Ovary (tissue), 9 donors: ENCODE data around the gene TRPM4. TPM values are rescaled to one million over a fixed set of nuclear protein-coding genes. Genes with fewer than 3 reads are reported as not detected.

ENCODE experiments used
- DNase-seq, 5 donors: peaks; one replicate each; pipeline ENCODE4 v3.0.0-alpha.2; 2019 to 2020
- H3K27ac ChIP-seq, 2 donors: fragments of 200-600 bp; one replicate each; pipeline versions ENCODE4 v1.5.1 to v1.8.0; 2019 to 2022
- H3K27me3 ChIP-seq: fragments of 200-600 bp; one replicate; pipeline ENCODE4 v1.8.0; 2022
- H3K36me3 ChIP-seq: fragments of 200-600 bp; sonication (generic); one replicate; pipeline ENCODE4 v1.5.1; 2019
- H3K4me1 ChIP-seq: one replicate; pipeline ENCODE4 v1.8.1; 2013; ENCODE audit warnings: mild to moderate bottlenecking, moderate library complexity; ENCODE audit not compliant: insufficient read depth
- H3K4me3 ChIP-seq: fragments of 200-600 bp; sonication (generic); one replicate; pipeline ENCODE4 v1.5.1; 2017
- H3K9me3 ChIP-seq, 2 donors: fragments of 200-600 bp in 1 of 2; sonication (generic) in 1 of 2; one replicate each; pipeline versions ENCODE4 v1.5.1 to v1.8.1; 2013 to 2019; ENCODE audit warnings: mild to moderate bottlenecking in 1 of 2, moderate library complexity in 1 of 2
- CTCF ChIP-seq, 3 donors: fragments of 450-650 bp in 2 of 3; fragments of 200-600 bp in 1 of 3; IDR thresholded peaks; one replicate each; pipeline versions ENCODE4 v1.5.1 to v1.8.0; 2016 to 2022; ENCODE audit warnings: antibody characterized with exemption in 3 of 3, mild to moderate bottlenecking in 1 of 3
- EP300 ChIP-seq: sonication (generic); formaldehyde crosslinking; IDR thresholded peaks from one replicate; pipeline ENCODE4 v1.6.1; 2017; ENCODE audit warnings: antibody characterized with exemption
- POLR2A ChIP-seq: fragments of 450-650 bp; IDR thresholded peaks from one replicate; pipeline ENCODE4 v1.6.1; 2017; ENCODE audit warnings: antibody characterized with exemption, mild to moderate bottlenecking, moderate library complexity
- WGBS, 3 donors: extraction: QIAGEN DNeasy Blood & Tissue Kit in 1 of 3; methylation state at CpG; one replicate each; pipeline versions ENCODE4 v1.1.5 to v1.1.7; 2013 to 2017; 5-methylcytosine and 5-hydroxymethylcytosine counted together
- intact Hi-C, 4 donors: fragments of 100-400 bp; cut with DNase I; formaldehyde crosslinking; loops; one replicate each; pipeline versions ENCODE4 v1.11.0 to v1.15.1; 2022 to 2023
- polyA plus RNA-seq, 2 donors: library from polyadenylated mRNA; stranded (reverse); fragments of 200-250 nt in 1 of 2; fragments of 350-450 nt in 1 of 2; fragmentation: Illumina TruSeq in 1 of 2; extraction: RNeasy Lipid Tissue Mini Kit (QIAGEN cat#74804) in 1 of 2; gene quantifications; one replicate each; pipeline ENCODE4 v1.2.3, GENCODE V29; 2013 to 2014
- total RNA-seq, 7 donors: library from RNA; depleted of rRNA in 2 of 7; stranded (reverse); fragments of >200 nt in 2 of 7; fragmentation: NEBNext Ultra II Directional in 3 of 7; extraction: Animal tissue kit (Norgen Biotek cat#: 25700) in 3 of 7; gene quantifications; one replicate each; pipeline versions ENCODE4 v1.1.0 to v1.2.4, GENCODE V29; 2016 to 2023
- donor health status: DM: no; HTN: no; CAD: no; lungs with moderate emphysema.
- donor health status: DM: no; HTN: no; CAD: no.
- donor health status: Bipolar disorder and iron deficiency.
- donor health status: DM: yes; HTN: yes; CAD: no.
- donor health status: DM: no; HTN: no; CAD: no.
- donor health status: DM: yes; HTN: yes; CAD: no.

Gene TRPM4
- total and polyA plus RNA-seq, 9 donors: 1.1 to 12.2 (median 5.1) TPM

DNA sequence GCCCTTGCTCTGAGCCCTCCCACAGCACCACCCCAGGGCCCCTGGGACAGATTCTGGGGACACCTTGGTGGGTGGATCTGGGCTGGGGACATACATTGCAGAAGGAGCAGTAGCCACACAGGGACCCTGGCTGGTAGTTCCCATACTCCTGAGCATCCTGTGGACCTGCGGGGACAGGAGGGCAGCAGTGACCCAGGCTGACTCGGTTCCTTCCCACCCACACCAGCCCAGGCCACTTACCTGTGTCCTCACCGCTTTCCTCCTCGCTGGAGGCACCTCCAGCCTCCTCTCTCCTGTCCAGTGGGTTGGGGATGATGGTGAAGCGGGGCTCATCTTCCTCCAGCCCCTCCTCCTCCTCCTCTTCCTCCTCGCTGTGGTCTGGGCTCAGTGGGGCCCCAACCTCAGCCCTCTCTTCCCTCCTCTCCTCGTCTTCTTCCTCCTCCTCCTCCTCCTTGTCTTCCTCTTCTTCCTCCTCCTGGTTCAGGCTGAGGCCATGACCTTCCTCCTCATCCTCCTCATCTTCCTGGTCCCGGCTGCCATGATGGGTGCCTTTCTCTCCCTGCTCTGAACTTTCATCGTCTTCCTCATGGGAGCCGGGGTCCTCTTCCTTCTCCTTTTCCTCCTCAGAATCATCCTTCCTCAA is 4.3 kb upstream of the TRPM4 start:
- DNase-seq: no peak
- H3K27me3 ChIP-seq: no peaks in the 10 kb centered on the region
- 88 to 91% (median 91%) methylated on average over 10 of the region's 10 CpGs for WGBS, 3 donors
- TF ChIP-seq EP300: no peak
- TF ChIP-seq CTCF (IDR thresholded peaks at IDR 0.05): no peak
- no peak for TF ChIP-seq POLR2A
- no peak overlapping the region for H3K4me3 ChIP-seq
- no peaks in the 10 kb centered on the region for H3K36me3 ChIP-seq
- intact Hi-C loops: no loop called here
- H3K27ac ChIP-seq: no peak overlapping the region
- H3K9me3 ChIP-seq: no peaks in the 10 kb centered on the region
- H3K4me1 ChIP-seq: peaks cover 6% of the 10 kb centered on the region

DNA sequence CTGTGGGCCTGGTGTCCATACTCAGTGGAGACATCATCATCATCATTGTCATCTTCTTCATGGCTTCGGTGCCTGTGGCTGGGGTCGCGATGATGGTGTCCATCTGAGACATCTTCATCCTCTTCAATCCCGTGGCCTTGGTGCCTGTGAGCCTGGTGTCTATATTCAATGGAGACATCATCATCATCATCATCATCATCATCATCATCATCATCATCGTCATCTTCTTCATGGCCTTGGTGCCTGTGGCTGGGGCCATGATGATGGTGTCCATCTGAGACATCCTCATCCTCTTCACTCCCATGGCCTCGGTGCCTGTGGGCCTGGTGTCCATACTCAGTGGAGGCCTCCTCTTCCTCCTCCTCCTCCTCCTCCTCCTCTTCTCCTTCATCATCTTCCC is 3.3 kb upstream of the TRPM4 start:
- Histone ChIP-seq H3K4me3 (no peak overlapping the region), H3K36me3 (no peaks in the 10 kb centered on the region), H3K27ac (no peak overlapping the region), H3K4me1 (peaks cover 3% of the 10 kb centered on the region), H3K9me3 (no peaks in the 10 kb centered on the region), H3K27me3 (no peaks in the 10 kb centered on the region)
- DNase-seq: no peak
- 92 to 95% (median 93%) methylated on average over 6 of the region's 6 CpGs for WGBS, 3 donors
- TF ChIP-seq CTCF (IDR thresholded peaks at IDR 0.05) (no peak), POLR2A (no peak), EP300 (no peak)
- intact Hi-C loops: no loop called here

DNA sequence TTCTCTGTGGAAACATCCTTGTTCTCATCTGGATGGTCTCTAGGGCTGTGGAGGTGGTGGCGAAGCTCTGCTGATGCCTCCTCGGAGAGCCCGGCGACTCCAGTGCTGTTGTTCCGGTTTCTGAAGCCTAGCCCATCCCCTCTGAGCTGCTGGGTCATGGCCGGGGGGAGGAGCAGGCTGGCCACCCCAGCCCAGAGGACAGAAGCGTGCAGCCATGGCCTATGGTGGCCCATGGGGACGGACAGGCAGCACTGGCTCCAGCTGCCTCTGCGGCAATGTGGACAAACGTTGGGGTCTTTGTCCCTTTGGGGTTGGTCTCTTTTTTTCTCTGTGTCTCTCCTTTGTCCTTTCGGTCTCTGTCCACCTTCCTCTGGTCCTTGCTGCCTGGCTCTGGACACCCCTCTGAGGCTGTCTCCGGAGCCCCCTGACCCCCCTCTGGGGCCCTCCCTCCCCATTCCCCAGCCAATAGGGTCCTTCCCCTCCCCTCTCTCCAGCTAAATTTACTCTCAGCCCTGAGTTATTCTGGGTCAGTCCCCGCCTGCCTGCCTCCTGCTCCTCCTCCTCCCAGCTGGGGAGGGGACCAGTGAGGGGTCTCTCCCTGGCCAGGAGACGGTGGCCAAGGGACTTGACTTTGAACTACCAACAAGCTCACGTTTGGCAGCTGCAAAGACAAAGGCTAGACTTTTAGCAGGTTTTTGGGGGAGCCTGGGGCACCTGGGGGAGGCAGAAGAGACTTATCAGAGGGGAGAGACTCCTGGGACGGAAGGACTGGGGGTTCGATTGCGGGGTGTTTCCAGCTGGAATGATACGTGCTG is 2.4 kb upstream of the TRPM4 start, which contains the start of gene HRC:
Gene HRC (minus strand): TSS at position 392 of the 815 bp plus-strand sequence. CDS start 159 bp downstream, at position 233.
- intact Hi-C loops: no loop called here
- H3K36me3 ChIP-seq: no peaks in the 10 kb centered on the region
- WGBS, 3 donors: 26 to 33% (median 33%) methylated on average over 15 to 19 of the region's 19 CpGs
- H3K9me3 ChIP-seq: no peaks in the 10 kb centered on the region
- no peak for TF ChIP-seq EP300
- no peak within 1 kb of the TSS for H3K4me3 ChIP-seq
- no peak for DNase-seq
- H3K27ac ChIP-seq: peak within 1 kb of the TSS in 1 of 2 donors; percentile 20
- peaks cover 3% of the 10 kb centered on the region for H3K4me1 ChIP-seq
- no peaks in the 10 kb centered on the region for H3K27me3 ChIP-seq

DNA sequence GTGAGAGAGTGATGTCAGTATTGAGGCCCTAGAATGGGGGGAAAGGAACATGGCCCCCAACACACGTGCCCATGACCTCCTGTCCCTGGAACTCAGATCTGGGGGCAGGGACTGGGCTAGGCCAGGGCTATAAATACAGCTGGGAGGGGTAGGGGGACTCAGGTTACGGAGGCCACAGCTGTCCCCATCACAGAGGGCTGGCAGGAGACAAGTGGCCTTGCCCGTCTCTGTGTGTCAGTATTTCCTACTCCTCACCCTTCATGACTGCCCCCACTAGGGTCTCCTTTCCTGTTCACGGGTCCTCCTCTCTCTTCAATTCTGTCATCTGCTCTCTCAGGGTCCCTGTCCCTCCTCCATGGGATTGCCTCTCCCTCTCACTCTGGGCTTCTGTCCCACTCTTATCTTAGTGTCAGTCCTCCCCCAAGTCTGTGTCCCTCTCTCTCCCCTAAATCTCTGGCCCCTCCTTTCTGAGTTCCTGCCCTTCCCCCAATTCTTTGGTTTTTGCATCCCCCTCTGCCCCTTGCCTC is 1.7 kb upstream of the TRPM4 start:
- Histone ChIP-seq H3K36me3 (no peaks in the 10 kb centered on the region), H3K27me3 (no peaks in the 10 kb centered on the region), H3K4me3 (no peak overlapping the region), H3K4me1 (peaks cover 3% of the 10 kb centered on the region), H3K9me3 (no peaks in the 10 kb centered on the region), H3K27ac (peak overlapping the region in 1 of 2 donors; percentile 20)
- no peak for TF ChIP-seq EP300
- WGBS, 3 donors: 30 to 40% (median 37%) methylated on average over 4 of the region's 4 CpGs
- DNase-seq: no peak
- intact Hi-C loops: no loop called here

DNA sequence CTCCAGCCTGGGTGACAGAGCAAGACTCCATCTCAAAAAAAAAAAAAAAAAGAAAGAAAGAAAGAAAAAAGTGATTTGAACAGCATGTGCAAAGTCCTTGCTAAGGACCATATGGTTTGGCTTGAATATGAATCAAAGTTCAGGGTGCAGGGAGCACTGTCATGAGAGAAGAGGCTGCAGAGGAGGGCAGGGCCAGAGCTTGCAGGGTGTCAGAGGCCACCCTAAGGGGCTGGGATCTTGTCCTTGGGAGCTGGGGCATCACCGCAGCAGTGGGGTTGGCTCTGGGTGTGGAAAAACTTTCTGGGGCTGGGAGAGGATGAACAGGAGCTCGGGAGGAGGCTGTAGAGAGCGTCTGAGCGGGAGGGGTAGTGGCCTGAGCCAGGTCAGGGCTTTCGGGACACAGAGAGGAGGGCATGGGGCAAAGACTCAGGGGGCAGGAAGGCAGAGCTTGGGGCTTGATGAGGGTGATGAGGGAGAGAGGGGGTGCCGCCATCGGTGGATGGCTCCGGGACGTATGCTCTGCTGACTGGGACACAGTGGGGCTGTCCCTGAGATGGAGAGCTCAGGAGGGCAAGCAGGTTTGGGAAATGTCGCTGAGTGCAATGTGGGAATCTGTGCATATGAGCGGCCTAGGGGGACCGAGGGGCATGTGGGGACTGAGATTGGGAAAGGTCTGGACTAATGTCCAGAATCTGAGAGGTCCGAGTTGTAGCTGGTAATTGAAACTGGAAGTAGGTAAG is 3.0 kb downstream of the TRPM4 start:
- Histone ChIP-seq H3K27ac (no peak overlapping the region), H3K27me3 (no peaks in the 10 kb centered on the region), H3K36me3 (no peaks in the 10 kb centered on the region), H3K4me1 (peaks cover 3% of the 10 kb centered on the region), H3K9me3 (no peaks in the 10 kb centered on the region), H3K4me3 (no peak overlapping the region)
- TF ChIP-seq CTCF (IDR thresholded peaks at IDR 0.05) (no peak), EP300 (no peak), POLR2A (no peak)
- WGBS, 3 donors: 92 to 93% (median 92%) methylated on average over 13 of the region's 13 CpGs
- no peak for DNase-seq
- intact Hi-C loops: no loop called here
